Thoracic aorta (tissue), 2 donors: Measurements from ENCODE around the gene GPI. TPM values are rescaled to one million over a fixed set of nuclear protein-coding genes. Genes with fewer than 3 reads are reported as not detected.

Experiments used
- ATAC-seq: fragments of 150-250 bp; one replicate; pipeline ENCODE4 v1.8.0; 2017; ENCODE audit warnings: low read depth; ENCODE audit not compliant: insufficient number of reproducible peaks, low FRiP score
- DNase-seq: peaks from one replicate; pipeline ENCODE4 v3.0.0-alpha.2; 2020; ENCODE audit warnings: low spot score
- H3K27ac ChIP-seq, 2 donors: fragments of 200-600 bp; sonication (generic); 1 replicate in 1 of 2; 2 replicates in 1 of 2; pipeline ENCODE4 v1.5.1; 2016; ENCODE audit warnings: mild to moderate bottlenecking in 2 of 2, moderate library complexity in 2 of 2
- H3K27me3 ChIP-seq: fragments of 200-600 bp; sonication (generic); replicated peaks from 2 replicates; pipeline ENCODE4 v1.6.0; 2016; ENCODE audit warnings: mild to moderate bottlenecking; ENCODE audit not compliant: insufficient read depth
- H3K36me3 ChIP-seq: fragments of 200-600 bp; sonication (generic); one replicate; pipeline ENCODE4 v1.5.1; 2016
- H3K4me1 ChIP-seq, 2 donors: fragments of 200-600 bp; sonication (generic); 1 replicate in 1 of 2; 2 replicates in 1 of 2; pipeline versions ENCODE4 v1.5.1 to v1.6.0; 2016; ENCODE audit warnings: low read depth in 2 of 2, mild to moderate bottlenecking in 1 of 2; ENCODE audit not compliant: control insufficient read depth in 1 of 2
- H3K4me3 ChIP-seq: fragments of 200-600 bp; sonication (generic); 2 replicates; pipeline ENCODE4 v1.5.1; 2016; ENCODE audit warnings: mild to moderate bottlenecking
- H3K9me3 ChIP-seq: fragments of 200-600 bp; sonication (generic); 2 replicates; pipeline ENCODE4 v1.5.1; 2016
- CTCF ChIP-seq: fragments of 200-600 bp; sonication (generic); IDR thresholded peaks from one replicate; pipeline ENCODE4 v1.5.1; 2019; ENCODE audit warnings: antibody characterized with exemption
- total RNA-seq, 2 donors: library from RNA; depleted of rRNA; stranded (reverse); fragments of >200 nt; gene quantifications; one replicate each; pipeline versions ENCODE4 v1.1.0 to v1.2.3, GENCODE V29; 2016

GPI gene
- total RNA-seq, 2 donors from 2014 or later: 112 to 207 TPM

- DNase-seq: no peak
- TF ChIP-seq CTCF: no peak
- Histone ChIP-seq H3K4me3 (no peak overlapping the region), H3K4me1 (no peaks in the 10 kb centered on the region), H3K27ac (no peak overlapping the region), H3K27me3 (no peaks in the 10 kb centered on the region), H3K36me3 (peaks cover 42% of the 10 kb centered on the region), H3K9me3 (no peaks in the 10 kb centered on the region)
- ATAC-seq: no peak
Observed at GRCh38 chr19:34375598-34375997, 10.6 kb downstream of the GPI start.

GRCh38 chr19:34380639-34381241, 15.7 kb downstream of the GPI start:
- Histone ChIP-seq H3K27ac (no peak overlapping the region), H3K9me3 (no peaks in the 10 kb centered on the region), H3K27me3 (no peaks in the 10 kb centered on the region), H3K4me1 (no peaks in the 10 kb centered on the region), H3K36me3 (peaks cover 67% of the 10 kb centered on the region), H3K4me3 (no peak overlapping the region)
- TF ChIP-seq CTCF: no peak
- no peak for DNase-seq
- no peak for ATAC-seq

GRCh38 chr19:34381399-34382251, 16.6 kb downstream of the GPI start:
- no peak for ATAC-seq
- TF ChIP-seq CTCF: no peak
- H3K36me3 ChIP-seq: peaks cover 62% of the 10 kb centered on the region

DNA sequence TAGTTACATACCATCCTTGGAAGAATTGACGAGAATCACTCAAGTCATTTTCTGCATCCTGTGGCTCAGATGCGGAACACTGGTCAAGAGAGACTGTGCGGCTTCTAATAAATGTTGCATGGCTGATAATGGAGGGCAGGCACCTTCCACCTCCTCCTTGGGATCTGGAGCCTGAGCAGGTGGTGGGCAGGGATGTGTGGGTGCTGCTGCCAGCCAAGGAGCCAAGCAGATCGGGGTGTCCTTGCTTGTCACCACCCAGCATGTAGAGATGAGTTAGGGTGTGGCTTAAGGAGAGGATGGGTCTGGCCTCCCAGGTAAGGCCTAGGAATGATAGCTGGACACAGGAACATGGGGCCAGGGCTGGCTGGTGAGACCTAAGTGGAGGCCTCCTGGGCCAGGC, 17.5 kb downstream of the GPI start:
- Histone ChIP-seq H3K27me3 (no peaks in the 10 kb centered on the region), H3K9me3 (no peaks in the 10 kb centered on the region), H3K4me1 (no peaks in the 10 kb centered on the region), H3K27ac (no peak overlapping the region), H3K36me3 (peaks cover 65% of the 10 kb centered on the region), H3K4me3 (no peak overlapping the region)
- no peak for DNase-seq
- no peak for TF ChIP-seq CTCF
- no peak for ATAC-seq

More at GRCh38 chr19:34381399-34382251, 16.6 kb downstream of the GPI start:
- Histone ChIP-seq H3K27me3 (no peaks in the 10 kb centered on the region), H3K4me1 (no peaks in the 10 kb centered on the region), H3K4me3 (no peak overlapping the region), H3K9me3 (no peaks in the 10 kb centered on the region), H3K27ac (no peak overlapping the region)
- no peak for DNase-seq

- no peaks in the 10 kb centered on the region for H3K4me1 ChIP-seq
- H3K27me3 ChIP-seq: no peaks in the 10 kb centered on the region
- H3K4me3 ChIP-seq: no peak overlapping the region
- H3K9me3 ChIP-seq: no peaks in the 10 kb centered on the region
- no peak overlapping the region for H3K27ac ChIP-seq
- DNase-seq (no peak), ATAC-seq (no peak)
- H3K36me3 ChIP-seq: peaks cover 63% of the 10 kb centered on the region
- TF ChIP-seq CTCF: no peak
Observed at GRCh38 chr19:34383599-34383998, 18.6 kb downstream of the GPI start.
